ENCODE data around the gene GLUD2. TPM values are rescaled to one million over a fixed set of nuclear protein-coding genes. Genes with fewer than 3 reads are reported as not detected.
"Not testable (repeated sequence)": the region's sequence is repeated elsewhere in the genome, so short reads cannot be mapped to it uniquely, and the experiment has no call there.

Gene GLUD2
- total RNA-seq, 2 experiments from 2014 or later: 0.60 to 0.63 TPM

- H3K4me3 Mint-ChIP-seq: no peak overlapping the region
- POLR2A ChIA-PET: no interaction called here
- H3K36me3 Mint-ChIP-seq (ENCODE audit: low read depth): no peaks in the 10 kb centered on the region
Measured at GRCh38 chrX:121050781-121051180, 3.4 kb downstream of the GLUD2 start.

GRCh38 chrX:121052122-121052521 lies 4.7 kb downstream of the GLUD2 start:
- no peaks in the 10 kb centered on the region for H3K36me3 Mint-ChIP-seq (ENCODE audit: low read depth)
- H3K9me3 Mint-ChIP-seq: no peaks in the 10 kb centered on the region
- ChIA-PET CTCF (no interaction called here), POLR2A (no interaction called here)
- no peaks in the 10 kb centered on the region for H3K4me1 Mint-ChIP-seq
- DNase-seq: no peak
- no peak overlapping the region for H3K4me3 Mint-ChIP-seq
- H3K27ac Mint-ChIP-seq: no peak overlapping the region
- peaks cover 8% of the 10 kb centered on the region for H3K27me3 Mint-ChIP-seq

More at GRCh38 chrX:121050781-121051180, 3.4 kb downstream of the GLUD2 start:
- H3K9me3 Mint-ChIP-seq: no peaks in the 10 kb centered on the region
- H3K4me1 Mint-ChIP-seq: no peaks in the 10 kb centered on the region
- no peak for DNase-seq
- CTCF ChIA-PET: no interaction called here
- no peak overlapping the region for H3K27ac Mint-ChIP-seq
- peaks cover 15% of the 10 kb centered on the region for H3K27me3 Mint-ChIP-seq

DNA sequence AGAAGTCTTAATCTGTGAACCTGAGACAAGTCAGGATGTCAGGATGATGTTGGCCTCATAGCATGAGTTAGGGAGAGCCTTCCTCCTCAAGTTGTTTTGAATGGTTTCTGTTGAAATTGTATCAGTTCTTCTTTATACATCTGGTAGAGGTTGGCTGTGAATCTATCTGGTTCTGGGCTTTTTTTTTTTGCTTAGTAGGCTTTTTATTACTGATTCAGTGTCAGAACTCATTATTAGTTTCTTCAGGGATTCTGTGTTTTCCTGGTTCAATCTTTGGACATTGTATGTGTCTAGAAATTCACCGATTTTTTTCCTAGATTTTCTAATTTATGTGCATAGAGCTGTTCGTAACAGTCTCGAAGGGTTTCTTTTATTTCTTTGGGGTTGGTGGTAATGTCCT lies 14.9 kb downstream of the GLUD2 start:
- Mint-ChIP-seq H3K4me1 (no peaks in the 10 kb centered on the region), H3K27ac (no peak overlapping the region), H3K27me3 (no peaks in the 10 kb centered on the region), H3K36me3 (ENCODE audit: low read depth) (no peaks in the 10 kb centered on the region), H3K4me3 (no peak overlapping the region), H3K9me3 (no peaks in the 10 kb centered on the region)
- ChIA-PET POLR2A (no interaction called here), CTCF (no interaction called here)
- DNase-seq: no peak

DNA sequence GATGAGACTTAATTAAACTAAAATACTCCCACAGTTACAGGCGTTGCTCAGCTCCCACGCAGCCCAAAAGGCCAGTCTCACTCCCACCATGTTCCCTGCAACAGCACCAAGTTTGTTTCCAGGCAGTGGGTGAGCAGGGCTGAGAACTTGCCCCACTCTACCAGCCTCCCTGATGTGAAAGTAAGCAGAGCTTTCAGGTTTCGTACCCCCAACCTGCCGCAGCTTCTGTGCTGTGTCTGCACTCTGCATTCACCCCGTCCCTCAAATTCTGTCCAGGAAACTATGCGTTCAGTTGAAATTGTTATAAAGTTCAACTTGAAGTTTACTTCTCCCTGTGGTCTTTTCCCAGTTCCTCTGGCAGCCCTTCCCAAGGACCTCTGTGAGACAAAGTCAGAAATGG lies 17.2 kb downstream of the GLUD2 start:
- no peaks in the 10 kb centered on the region for H3K27me3 Mint-ChIP-seq
- POLR2A ChIA-PET: no interaction called here
- H3K4me1 Mint-ChIP-seq: no peaks in the 10 kb centered on the region
- no peaks in the 10 kb centered on the region for H3K9me3 Mint-ChIP-seq
- no peaks in the 10 kb centered on the region for H3K36me3 Mint-ChIP-seq (ENCODE audit: low read depth)
- H3K27ac Mint-ChIP-seq: no peak overlapping the region
- H3K4me3 Mint-ChIP-seq: no peak overlapping the region
- DNase-seq: no peak
- CTCF ChIA-PET: no interaction called here

GRCh38 chrX:121084247-121084646 lies 36.8 kb downstream of the GLUD2 start:
- CTCF ChIA-PET; H3K27me3 Mint-ChIP-seq; DNase-seq; H3K9me3 Mint-ChIP-seq; H3K36me3 Mint-ChIP-seq (ENCODE audit: low read depth); H3K27ac Mint-ChIP-seq; H3K4me3 Mint-ChIP-seq; H3K4me1 Mint-ChIP-seq; POLR2A ChIA-PET: not testable (repeated sequence)

GRCh38 chrX:121084903-121085611 lies 37.6 kb downstream of the GLUD2 start:
- no peak overlapping the region for H3K4me3 Mint-ChIP-seq
- DNase-seq: no peak
- POLR2A ChIA-PET: no interaction called here
- H3K36me3 Mint-ChIP-seq (ENCODE audit: low read depth): no peaks in the 10 kb centered on the region
- CTCF ChIA-PET: no interaction called here
- H3K9me3 Mint-ChIP-seq: peaks cover 3% of the 10 kb centered on the region
- no peaks in the 10 kb centered on the region for H3K27me3 Mint-ChIP-seq
- H3K4me1 Mint-ChIP-seq: no peaks in the 10 kb centered on the region
- no peak overlapping the region for H3K27ac Mint-ChIP-seq

DNA sequence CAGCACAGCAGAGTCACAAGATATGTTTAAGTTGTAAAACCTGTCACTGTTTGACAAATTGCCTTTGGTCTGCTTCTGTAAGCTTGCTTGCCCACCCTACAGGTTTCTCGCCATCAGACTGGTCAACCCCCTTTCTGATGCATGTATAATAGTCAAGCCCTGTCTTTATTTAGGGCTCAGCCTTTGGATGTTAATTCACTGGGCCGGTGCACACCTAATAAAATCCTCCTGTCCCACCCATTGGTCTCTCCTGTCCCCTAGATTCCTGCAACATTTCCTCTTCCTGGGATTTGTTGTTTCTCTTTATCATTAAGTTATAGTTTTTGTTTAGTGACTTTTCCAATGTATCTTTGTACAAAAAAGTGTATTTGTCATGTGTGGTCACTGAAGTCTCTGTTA lies 38.2 kb downstream of the GLUD2 start:
- POLR2A ChIA-PET: no interaction called here
- Mint-ChIP-seq H3K9me3 (peaks cover 3% of the 10 kb centered on the region), H3K27me3 (no peaks in the 10 kb centered on the region), H3K27ac (no peak overlapping the region), H3K4me1 (no peaks in the 10 kb centered on the region), H3K4me3 (no peak overlapping the region), H3K36me3 (ENCODE audit: low read depth) (no peaks in the 10 kb centered on the region)
- no peak for DNase-seq
- CTCF ChIA-PET: no interaction called here

DNA sequence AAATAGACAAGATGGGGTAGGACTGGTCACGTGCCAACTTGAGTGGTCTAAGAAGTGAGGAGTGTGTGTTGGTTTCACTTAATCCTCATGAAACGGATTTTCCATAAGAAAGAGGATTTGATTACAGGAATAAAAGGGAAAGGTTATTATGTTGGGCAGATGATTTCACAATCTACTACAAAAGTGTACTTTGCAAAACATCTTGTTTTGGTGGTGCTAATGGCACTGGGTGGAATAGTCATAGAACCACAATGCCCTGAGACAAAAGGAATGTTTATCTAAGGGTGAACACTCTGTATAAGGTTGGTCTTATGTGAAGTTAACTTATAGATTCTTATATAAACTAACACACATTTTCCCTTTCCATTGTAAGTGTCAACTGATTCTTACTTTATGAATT lies 45.6 kb downstream of the GLUD2 start:
- Mint-ChIP-seq H3K4me3 (no peak overlapping the region), H3K36me3 (ENCODE audit: low read depth) (no peaks in the 10 kb centered on the region), H3K4me1 (no peaks in the 10 kb centered on the region), H3K9me3 (no peaks in the 10 kb centered on the region), H3K27me3 (no peaks in the 10 kb centered on the region), H3K27ac (no peak overlapping the region)
- ChIA-PET CTCF (no interaction called here), POLR2A (no interaction called here)
- DNase-seq: no peak

Other genes with a start within 250 kb of the GLUD2 start
- not detected for gene CT47B1, start 171.7 kb upstream of the GLUD2 start, total RNA-seq
- not detected for gene CT47A11, start 110.5 kb upstream of the GLUD2 start, total RNA-seq
- gene CT47A10, start 105.6 kb upstream of the GLUD2 start, total RNA-seq: not detected
- gene CT47A9, start 100.7 kb upstream of the GLUD2 start, total RNA-seq: not detected
- gene CT47A8, start 95.9 kb upstream of the GLUD2 start, total RNA-seq: not detected
- not detected for gene CT47A7, start 91.0 kb upstream of the GLUD2 start, total RNA-seq
- gene CT47A6, start 86.1 kb upstream of the GLUD2 start, total RNA-seq: not detected
- not detected for gene CT47A5, start 81.3 kb upstream of the GLUD2 start, total RNA-seq
- gene CT47A4, start 76.4 kb upstream of the GLUD2 start, total RNA-seq: not detected
- not detected for gene CT47A3, start 71.5 kb upstream of the GLUD2 start, total RNA-seq
- gene CT47A2, start 66.7 kb upstream of the GLUD2 start, total RNA-seq: not detected
- gene CT47A1, start 61.9 kb upstream of the GLUD2 start, total RNA-seq: not detected